DOHH2 (cell line): Measurements from ENCODE around the gene TUBB.

Experiments
- H3F3A ChIP-seq: fragments of 200-600 bp; sonication (generic), shearing (Covaris generic); 2 replicates; pipeline ENCODE4 v1.6.0; 2016; ENCODE audit warnings: antibody characterized with exemption, mild to moderate bottlenecking; ENCODE audit not compliant: control insufficient read depth, insufficient read depth
- H3K27ac ChIP-seq: fragments of 200-600 bp; sonication (generic); 2 replicates; pipeline ENCODE4 v1.5.1; 2014; ENCODE audit warnings: low read depth, mild to moderate bottlenecking, low read length, moderate library complexity
- H3K27me3 ChIP-seq: fragments of 200-600 bp; sonication (generic); 2 replicates; pipeline ENCODE4 v1.6.1; 2014; ENCODE audit warnings: mild to moderate bottlenecking, low read length, mixed read lengths; ENCODE audit not compliant: control insufficient read depth
- H3K36me3 ChIP-seq: fragments of 200-600 bp; sonication (generic); 2 replicates; pipeline ENCODE4 v1.6.1; 2014; ENCODE audit warnings: mild to moderate bottlenecking, low read length, moderate library complexity, mixed read lengths; ENCODE audit not compliant: control insufficient read depth
- H3K4me1 ChIP-seq: fragments of 200-600 bp; sonication (generic); 2 replicates; pipeline ENCODE4 v1.6.1; 2014; ENCODE audit warnings: mild to moderate bottlenecking, low read length, mixed read lengths; ENCODE audit not compliant: control insufficient read depth
- H3K4me2 ChIP-seq: fragments of 200-600 bp; sonication (generic); 2 replicates; pipeline ENCODE4 v1.6.0; 2014; ENCODE audit warnings: mild to moderate bottlenecking, low read length, moderate library complexity
- H3K4me3 ChIP-seq: fragments of 200-600 bp; sonication (generic); 2 replicates; pipeline ENCODE4 v1.5.1; 2014; ENCODE audit warnings: mild to moderate bottlenecking, low read length, mixed read lengths
- H3K79me2 ChIP-seq: fragments of 200-600 bp; sonication (generic); 2 replicates; pipeline ENCODE4 v1.6.1; 2014; ENCODE audit warnings: mild to moderate bottlenecking, low read length, mixed read lengths; ENCODE audit not compliant: control insufficient read depth
- H3K9me2 ChIP-seq: fragments of 200-600 bp; sonication (generic); replicated peaks from 2 replicates; pipeline ENCODE4 v1.6.1; 2014; ENCODE audit warnings: mild to moderate bottlenecking, low read length, mixed read lengths; ENCODE audit not compliant: control insufficient read depth
- H3K9me3 ChIP-seq: fragments of 200-600 bp; sonication (generic); 2 replicates; pipeline ENCODE4 v1.6.1; 2014; ENCODE audit warnings: antibody characterized with exemption, low read length, mixed read lengths; ENCODE audit not compliant: control insufficient read depth, insufficient read depth
- H4K20me1 ChIP-seq: fragments of 200-600 bp; sonication (generic); 2 replicates; pipeline ENCODE4 v1.6.0; 2014; ENCODE audit warnings: low read depth, mild to moderate bottlenecking, antibody characterized with exemption, low read length, moderate library complexity; ENCODE audit not compliant: control insufficient read depth, insufficient read depth
- CTCF ChIP-seq: fragments of 200-600 bp; sonication (generic); IDR thresholded peaks from one replicate; pipeline ENCODE4 v1.5.1; 2014; ENCODE audit warnings: antibody characterized with exemption, mild to moderate bottlenecking, low read depth, low read length; ENCODE audit not compliant: poor library complexity, severe bottlenecking
- EZH2phosphoT487 ChIP-seq: fragments of 200-600 bp; sonication (generic); IDR thresholded peaks from 2 replicates; pipeline ENCODE4 v1.6.1; 2017; ENCODE audit warnings: borderline replicate concordance, mild to moderate bottlenecking, antibody characterized with exemption, low read length, moderate library complexity, mixed read lengths

TUBB gene

GRCh38 chr6:30770592-30770991 is 50.4 kb downstream of the TUBB start:
- peaks cover 5% of the 10 kb centered on the region; the same call in 1 of the 2 replicates for H3K4me1 ChIP-seq
- H3K79me2 ChIP-seq: no peaks in the 10 kb centered on the region
- TF ChIP-seq CTCF (no peak), EZH2phosphoT487 (no peak)
- no peaks in the 10 kb centered on the region for H3F3A ChIP-seq
- no peak overlapping the region for H3K4me2 ChIP-seq
- no peaks in the 10 kb centered on the region for H4K20me1 ChIP-seq
- no peak overlapping the region for H3K27ac ChIP-seq
- peaks cover 15% of the 10 kb centered on the region for H3K27me3 ChIP-seq
- no peaks in the 10 kb centered on the region for H3K36me3 ChIP-seq
- no peak overlapping the region for H3K4me3 ChIP-seq
- no peaks in the 10 kb centered on the region for H3K9me2 ChIP-seq
- H3K9me3 ChIP-seq: no peaks in the 10 kb centered on the region

DNA sequence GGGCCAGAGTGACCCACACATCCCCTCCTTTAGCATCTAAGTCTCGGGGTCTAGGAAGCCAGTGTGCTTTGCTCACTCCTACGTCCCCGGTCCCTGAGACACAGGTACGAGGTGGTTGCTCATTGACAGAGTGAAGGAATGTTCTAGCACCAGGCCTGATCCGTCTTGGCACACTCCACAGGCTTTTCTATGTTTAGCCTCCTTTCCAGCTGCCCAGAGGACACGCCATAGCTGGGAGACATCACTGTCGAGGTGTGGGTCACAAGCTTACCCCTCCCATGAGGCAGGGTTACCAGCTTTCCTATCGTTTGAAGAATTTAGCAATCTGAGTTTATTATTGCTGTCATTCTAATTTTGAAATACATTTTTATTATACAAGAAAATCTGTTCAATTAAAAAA is 54.5 kb downstream of the TUBB start:
- Histone ChIP-seq H3K4me1 (no peaks in the 10 kb centered on the region), H3K36me3 (no peaks in the 10 kb centered on the region), H3F3A (no peaks in the 10 kb centered on the region), H4K20me1 (no peaks in the 10 kb centered on the region), H3K27ac (no peak overlapping the region), H3K27me3 (peaks cover 11% of the 10 kb centered on the region), H3K9me3 (no peaks in the 10 kb centered on the region), H3K79me2 (no peaks in the 10 kb centered on the region), H3K4me2 (no peak overlapping the region), H3K9me2 (no peaks in the 10 kb centered on the region), H3K4me3 (no peak overlapping the region)
- TF ChIP-seq EZH2phosphoT487: no peak
- TF ChIP-seq CTCF: no peak
